Cardiac septum (tissue), 1 donor: ENCODE data around the gene CDKN2B-AS1. TPM values are rescaled to one million over a fixed set of nuclear protein-coding genes. Genes with fewer than 3 reads are reported as not detected.
"Not testable (repeated sequence)": the region's sequence is repeated elsewhere in the genome, so short reads cannot be mapped to it uniquely, and the experiment has no call there.

Source experiments
- DNase-seq: peaks from one replicate; pipeline ENCODE4 v3.0.0-alpha.2; 2020; ENCODE audit warnings: low spot score
- intact Hi-C: fragments of 100-400 bp; cut with DNase I; formaldehyde crosslinking; loops from one replicate; pipeline ENCODE4 v1.14.0; 2022
- long read RNA-seq: library from polyadenylated mRNA; unstranded; transcript quantifications from one replicate; pipeline ENCODE4 v2.0.0, GENCODE V29; 2021
- total RNA-seq: library from RNA; stranded (reverse); fragmentation: NEBNext Ultra II Directional; extraction: Animal tissue kit (Norgen Biotek cat#: 25700); gene quantifications from one replicate; pipeline ENCODE4 v1.2.1, GENCODE V29; 2021
- donor health status: DM: no; HTN: no; CAD: no.

CDKN2B-AS1 gene
- total RNA-seq: not detected
- long read RNA-seq: 0 reads

GRCh38 chr9:21994556-21995005, at the start of gene CDKN2B-AS1:
Gene CDKN2B-AS1, plus strand, starts transcription at chr9:21994791.
- intact Hi-C loops: no loop called here
- no peak for DNase-seq

GRCh38 chr9:21945606-21946005, 49.0 kb upstream of the CDKN2B-AS1 start:
- intact Hi-C loops: no loop called here
- DNase-seq: no peak

- DNase-seq: no peak
- intact Hi-C loops: no loop called here
Measured at GRCh38 chr9:21958833-21959232, 35.8 kb upstream of the CDKN2B-AS1 start.

GRCh38 chr9:21959268-21959667, 35.3 kb upstream of the CDKN2B-AS1 start:
- DNase-seq, intact Hi-C loops: not testable (repeated sequence)

GRCh38 chr9:21961569-21961968, 33.0 kb upstream of the CDKN2B-AS1 start:
- DNase-seq: no peak
- intact Hi-C loops: no loop called here

GRCh38 chr9:21964925-21965385, 29.6 kb upstream of the CDKN2B-AS1 start:
- DNase-seq: no peak
- intact Hi-C loops: loop anchor here (5.0 kb wide), 1 partner anchor 42 kb away; the partner anchor contains the start of gene CDKN2B

GRCh38 chr9:21965401-21965951, 29.1 kb upstream of the CDKN2B-AS1 start:
- no peak for DNase-seq
- intact Hi-C loops: loop anchor here (5.0 kb wide), 1 partner anchor 42 kb away; the partner anchor contains the start of gene CDKN2B

GRCh38 chr9:21966140-21966851, 28.3 kb upstream of the CDKN2B-AS1 start:
- no peak for DNase-seq
- intact Hi-C loops: loop anchor here (5.0 kb wide), 1 partner anchor 41 kb away; the partner anchor contains the start of gene CDKN2B

- DNase-seq: no peak
- intact Hi-C loops: loop anchor here (5.0 kb wide), 1 partner anchor 40 kb away; the partner anchor contains the start of gene CDKN2B
Measured at GRCh38 chr9:21967169-21967568, 27.4 kb upstream of the CDKN2B-AS1 start.

GRCh38 chr9:21967702-21968101, 26.9 kb upstream of the CDKN2B-AS1 start:
- no peak for DNase-seq
- intact Hi-C loops: loop anchor here (5.0 kb wide), 1 partner anchor 40 kb away; the partner anchor contains the start of gene CDKN2B

GRCh38 chr9:21968331-21969010, 26.1 kb upstream of the CDKN2B-AS1 start:
- no peak for DNase-seq
- intact Hi-C loops: loop anchor here (5.0 kb wide), 1 partner anchor 39 kb away; the partner anchor contains the start of gene CDKN2B

- DNase-seq: no peak
Measured at GRCh38 chr9:21969011-21969940, 25.3 kb upstream of the CDKN2B-AS1 start.

GRCh38 chr9:21969951-21970799, 24.4 kb upstream of the CDKN2B-AS1 start:
- no peak for DNase-seq
- intact Hi-C loops: loop anchor here (5.0 kb wide), 1 partner anchor 37 kb away; the partner anchor contains the start of gene CDKN2B

More at GRCh38 chr9:21969011-21969940, 25.3 kb upstream of the CDKN2B-AS1 start:
- intact Hi-C loops: loop anchor here (5.0 kb wide), 1 partner anchor 38 kb away; the partner anchor contains the start of gene CDKN2B

GRCh38 chr9:21970800-21971640, 23.6 kb upstream of the CDKN2B-AS1 start:
- intact Hi-C loops: no loop called here
- DNase-seq: no peak

- DNase-seq: no peak
- intact Hi-C loops: no loop called here
Measured at GRCh38 chr9:21972361-21972760, 22.2 kb upstream of the CDKN2B-AS1 start.

GRCh38 chr9:21974343-21974721, 20.3 kb upstream of the CDKN2B-AS1 start:
- intact Hi-C loops: no loop called here
- no peak for DNase-seq
